Hematopoietic multipotent progenitor cell treated with erythropoietin and hydrocortisone succinate and interleukin-3 and kit ligand, for 15 days (in vitro differentiated cells): ENCODE measurements around the gene RBMX.
A peak's percentile ranks its signal among the peaks of the same experiment; 100 is the strongest.
"Not testable (repeated sequence)": the region's sequence is repeated elsewhere in the genome, so short reads cannot be mapped to it uniquely, and the experiment has no call there.

Experiments used
- DNase-seq: peaks from one replicate; pipeline ENCODE4 v3.0.0-alpha.2; 2015; ENCODE audit warnings: low spot score

Gene RBMX

GRCh38 chrX:136880452-136881013 is at the start of gene RBMX:
Gene RBMX (minus strand): TSS chrX:136880725. CDS start chrX:136879427, 1,298 bp downstream.
- peak; percentile 91 for DNase-seq

GRCh38 chrX:136921438-136921837 is 40.9 kb upstream of the RBMX start:
- not testable (repeated sequence) for DNase-seq

- DNase-seq, result no peak
Measured at GRCh38 chrX:136920001-136920400, 39.5 kb upstream of the RBMX start.

- no peak for DNase-seq
Measured at GRCh38 chrX:136916827-136917226, 36.3 kb upstream of the RBMX start.

GRCh38 chrX:136911661-136912060 is 31.1 kb upstream of the RBMX start:
- DNase-seq, result not testable (repeated sequence)

GRCh38 chrX:136911253-136911652 is 30.7 kb upstream of the RBMX start:
- DNase-seq, result no peak

- no peak for DNase-seq
Measured at GRCh38 chrX:136910565-136911035, 30.1 kb upstream of the RBMX start.

GRCh38 chrX:136909706-136910564 is 29.4 kb upstream of the RBMX start:
- DNase-seq, result peak; percentile 80

- peak; percentile 80 for DNase-seq
Measured at GRCh38 chrX:136909119-136909705, 28.7 kb upstream of the RBMX start.

- DNase-seq, result no peak
Measured at GRCh38 chrX:136907621-136908020, 27.1 kb upstream of the RBMX start.

GRCh38 chrX:136906921-136907510 is 26.5 kb upstream of the RBMX start:
- peak; percentile 48 for DNase-seq

GRCh38 chrX:136904067-136904466 is 23.5 kb upstream of the RBMX start:
- DNase-seq, result not testable (repeated sequence)

- not testable (repeated sequence) for DNase-seq
Measured at GRCh38 chrX:136900071-136900470, 19.5 kb upstream of the RBMX start.

GRCh38 chrX:136899221-136899620 is 18.7 kb upstream of the RBMX start:
- no peak for DNase-seq

- not testable (repeated sequence) for DNase-seq
Measured at GRCh38 chrX:136898752-136899151, 18.2 kb upstream of the RBMX start.

- no peak for DNase-seq
Measured at GRCh38 chrX:136896121-136896914, 15.8 kb upstream of the RBMX start.

GRCh38 chrX:136892412-136892811 is 11.9 kb upstream of the RBMX start:
- no peak for DNase-seq

- not testable (repeated sequence) for DNase-seq
Measured at GRCh38 chrX:136890596-136890995, 10.1 kb upstream of the RBMX start.

- no peak for DNase-seq
Measured at GRCh38 chrX:136889269-136889668, 8.7 kb upstream of the RBMX start.

- peak; percentile 45 for DNase-seq
Measured at GRCh38 chrX:136880003-136880451, 498 bp downstream of the RBMX start.

GRCh38 chrX:136879001-136879687 is 1.4 kb downstream of the RBMX start:
- no peak for DNase-seq
